ENCODE measurements around the gene RAB9B. TPM values are rescaled to one million over a fixed set of nuclear protein-coding genes. Genes with fewer than 3 reads are reported as not detected.
A peak's percentile ranks its signal among the peaks of the same experiment; 100 is the strongest.
"Not testable (repeated sequence)": the region's sequence is repeated elsewhere in the genome, so short reads cannot be mapped to it uniquely, and the experiment has no call there.

RAB9B gene, protein sequence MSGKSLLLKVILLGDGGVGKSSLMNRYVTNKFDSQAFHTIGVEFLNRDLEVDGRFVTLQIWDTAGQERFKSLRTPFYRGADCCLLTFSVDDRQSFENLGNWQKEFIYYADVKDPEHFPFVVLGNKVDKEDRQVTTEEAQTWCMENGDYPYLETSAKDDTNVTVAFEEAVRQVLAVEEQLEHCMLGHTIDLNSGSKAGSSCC
- total RNA-seq = 25.1 TPM
- long read RNA-seq, transcript RAB9B-201 (3 exons, 3,748 nt) = major isoform, 43 of 47 reads
- long read RNA-seq, partial matches to known transcripts = 0 of 47 reads
- long read RNA-seq, other reads (novel, unspliced or antisense) = 4 of 47 reads

DNA sequence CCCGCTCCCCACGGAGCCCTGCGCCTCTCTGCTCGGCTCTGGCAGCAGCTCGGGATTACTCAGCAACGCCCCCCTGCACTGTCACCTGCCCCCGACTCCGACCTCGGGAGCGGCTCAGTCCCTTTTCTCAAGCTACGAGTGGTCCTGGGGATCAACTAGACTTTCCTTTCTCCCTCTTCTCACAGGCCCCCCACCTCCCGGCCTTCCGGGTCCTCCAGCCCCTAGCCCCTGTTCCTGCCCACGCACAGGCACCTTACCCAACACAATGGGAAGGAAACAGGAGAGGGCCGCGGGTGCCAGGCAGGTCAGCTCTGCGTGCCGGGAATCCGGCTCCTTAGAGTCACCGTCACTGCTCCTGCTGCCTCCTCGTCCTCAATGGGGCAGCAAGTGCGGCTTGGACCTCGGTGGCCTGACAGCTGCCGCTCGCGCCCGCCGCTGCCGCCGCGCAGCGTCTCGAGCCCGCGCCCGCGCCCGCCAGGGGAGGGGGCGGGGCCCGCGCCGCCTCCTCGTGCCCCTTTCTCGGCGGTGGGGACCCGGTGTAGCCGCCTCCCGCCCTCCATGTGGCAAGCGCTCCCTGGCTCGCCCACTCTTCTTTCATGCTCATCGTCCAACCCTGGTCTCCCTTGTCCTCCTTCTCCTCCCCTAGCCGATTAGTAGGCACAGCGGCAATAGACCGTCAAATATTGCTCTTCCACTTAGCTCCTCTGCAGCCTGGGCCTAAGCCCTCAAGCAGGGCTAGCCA is at the start of gene RAB9B:
Gene RAB9B, minus strand, starts transcription at position 455 of the 742 bp plus-strand sequence. CDS start 6,473 bp downstream, outside the sequence.
- intact Hi-C loops (cut with micrococcal nuclease) = no loop called here
- ATAC-seq (peak; percentile 94), DNase-seq (peak; percentile 65)

DNA sequence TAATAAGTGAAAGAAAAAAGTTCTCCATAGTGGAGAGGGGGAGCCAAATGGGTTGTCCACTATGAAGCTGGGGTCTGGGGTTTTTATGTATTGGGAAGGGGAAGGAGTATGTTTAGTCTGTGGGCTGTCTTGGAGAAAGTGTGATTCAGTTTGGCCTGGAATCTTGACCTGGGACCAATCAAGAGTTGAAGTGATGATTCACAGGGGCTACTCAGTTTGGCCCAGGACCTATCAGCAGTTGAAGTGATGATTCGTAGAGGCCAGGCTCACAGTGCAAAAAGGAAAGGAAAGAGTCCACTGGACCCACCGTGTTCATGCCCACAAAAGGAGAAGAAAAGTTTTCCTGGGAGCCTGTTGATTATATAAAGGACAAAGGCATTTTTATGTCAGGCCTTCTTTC is 47.3 kb upstream of the RAB9B start:
- ATAC-seq = no peak
- intact Hi-C loops (cut with micrococcal nuclease) = no loop called here

DNA sequence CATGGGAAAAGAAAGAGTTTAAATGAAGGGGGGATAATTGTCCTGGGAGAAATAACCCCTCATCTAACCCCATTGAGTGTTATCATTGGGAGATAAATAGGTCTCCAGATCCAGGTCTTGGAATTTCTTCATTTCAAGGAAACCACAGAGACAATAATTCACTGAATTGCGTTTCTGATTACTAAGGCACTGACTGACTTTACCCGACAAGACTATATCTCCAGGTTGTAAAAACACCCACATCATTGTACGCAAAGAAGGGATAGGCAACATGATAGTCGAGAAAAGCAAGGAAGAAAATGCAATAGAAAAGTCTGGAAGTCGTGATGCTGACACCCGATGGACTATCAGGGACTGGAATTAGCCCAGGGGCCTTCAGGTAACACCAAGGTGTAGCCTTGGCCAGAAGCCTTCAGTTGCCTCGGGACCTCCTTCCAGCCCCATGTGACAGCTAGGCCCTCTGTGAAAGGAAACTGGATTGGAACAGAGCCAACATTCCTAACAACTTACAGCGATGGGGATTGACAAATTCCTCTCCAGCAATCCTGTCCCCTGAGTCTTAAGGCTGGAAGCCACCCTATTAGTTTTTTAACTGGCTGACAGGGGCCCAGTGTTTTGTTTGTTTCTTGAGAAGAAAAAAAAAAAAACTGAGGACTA is 46.5 kb upstream of the RAB9B start:
- DNase-seq (no peak), ATAC-seq (peak; percentile 54)
- intact Hi-C loops (cut with micrococcal nuclease) = no loop called here

More for the DNA sequence above, 47.3 kb upstream of the RAB9B start:
- no peak for DNase-seq

DNA sequence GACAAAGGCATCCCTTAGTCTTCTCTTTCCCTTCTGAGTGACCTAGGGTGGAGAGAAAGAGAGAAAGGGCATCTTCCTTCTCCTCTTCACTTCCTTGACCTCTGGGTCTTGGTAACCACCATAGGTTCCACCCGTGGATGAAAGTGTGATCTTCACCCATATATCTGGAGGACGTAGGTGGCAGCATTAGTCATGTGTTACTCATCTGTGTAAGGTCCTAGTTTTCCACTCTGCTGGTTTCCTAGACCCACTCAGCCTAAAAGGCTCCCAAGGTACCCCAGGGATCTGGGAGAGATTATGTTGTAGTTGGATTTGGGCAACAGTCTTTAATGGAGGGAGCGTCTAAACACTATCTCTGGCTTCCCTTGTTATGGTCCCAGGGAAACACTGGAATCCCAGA is 45.5 kb upstream of the RAB9B start:
- intact Hi-C loops (cut with micrococcal nuclease) = no loop called here
- no peak for DNase-seq
- no peak for ATAC-seq

DNA sequence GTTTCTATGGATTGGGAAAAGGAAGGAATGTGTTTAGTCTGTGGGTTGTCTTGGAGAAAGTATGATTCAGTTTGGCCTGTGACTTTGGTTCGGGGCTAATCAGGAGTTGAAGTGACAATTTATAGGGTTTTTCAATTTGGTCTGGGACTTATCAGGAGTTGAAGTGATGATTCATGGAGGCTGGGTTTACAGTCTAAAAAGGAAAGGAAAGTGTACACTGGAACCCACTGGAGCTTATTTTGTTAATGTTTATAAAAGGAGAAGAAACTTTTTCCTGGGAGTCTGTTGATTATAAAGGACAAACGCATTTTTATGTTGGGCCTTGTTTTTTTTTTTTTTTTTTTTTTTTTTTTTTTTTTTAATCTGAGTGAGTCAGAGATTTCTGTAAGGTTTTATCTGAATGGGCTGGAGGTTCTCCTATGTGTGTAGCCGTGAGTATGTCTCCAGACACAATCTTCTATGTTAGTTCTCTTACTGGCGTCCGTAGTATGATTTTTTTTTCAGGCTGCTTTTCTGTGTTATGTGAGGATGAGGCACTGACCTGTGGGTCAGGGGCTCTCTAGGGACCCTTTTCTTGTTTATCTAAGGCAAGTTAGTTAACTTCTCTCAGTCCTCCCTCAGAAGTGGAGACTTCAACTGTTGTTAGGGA is 33.0 kb upstream of the RAB9B start:
- DNase-seq (no peak), ATAC-seq (no peak)
- intact Hi-C loops (cut with micrococcal nuclease) = no loop called here

DNA sequence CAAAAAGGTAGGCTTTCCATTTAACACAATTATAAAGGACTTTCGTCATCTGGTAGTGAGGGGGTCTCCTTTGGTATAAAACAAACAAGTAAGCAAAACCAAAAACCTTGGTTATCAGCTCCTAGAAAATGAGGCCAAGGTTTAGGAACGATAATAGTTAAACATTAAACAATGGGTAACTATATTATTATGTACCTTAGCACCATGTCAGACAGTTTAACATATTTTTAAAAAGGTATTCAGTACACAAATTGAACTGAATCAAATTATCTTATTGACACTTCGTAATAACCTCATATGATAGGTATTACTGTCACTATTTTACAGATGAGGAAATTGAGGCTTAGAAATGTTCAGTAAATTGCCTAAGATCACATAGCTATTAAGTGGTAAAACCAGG is 32.1 kb upstream of the RAB9B start:
- intact Hi-C loops (cut with micrococcal nuclease) = no loop called here
- ATAC-seq = no peak
- no peak for DNase-seq

DNA sequence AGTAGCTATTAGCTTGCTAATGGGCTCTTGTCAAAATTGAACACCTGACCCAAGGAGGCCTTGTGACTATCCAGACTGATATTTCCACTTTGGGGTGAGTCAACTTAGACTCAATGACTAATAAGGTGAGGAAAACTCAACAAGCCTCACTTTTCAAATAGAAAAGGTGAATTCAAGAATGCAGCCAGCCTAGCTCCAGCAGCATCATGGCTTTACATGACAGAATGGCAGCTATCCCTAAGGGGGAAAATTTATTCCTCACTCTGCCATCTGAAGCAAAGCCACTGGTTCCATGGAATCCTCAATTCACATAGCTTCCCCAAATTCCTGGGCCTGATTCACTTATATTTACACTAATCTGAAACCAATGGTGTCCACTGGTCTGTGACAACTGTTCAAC is 29.1 kb upstream of the RAB9B start:
- DNase-seq (no peak), ATAC-seq (no peak)
- intact Hi-C loops (cut with micrococcal nuclease) = no loop called here

DNA sequence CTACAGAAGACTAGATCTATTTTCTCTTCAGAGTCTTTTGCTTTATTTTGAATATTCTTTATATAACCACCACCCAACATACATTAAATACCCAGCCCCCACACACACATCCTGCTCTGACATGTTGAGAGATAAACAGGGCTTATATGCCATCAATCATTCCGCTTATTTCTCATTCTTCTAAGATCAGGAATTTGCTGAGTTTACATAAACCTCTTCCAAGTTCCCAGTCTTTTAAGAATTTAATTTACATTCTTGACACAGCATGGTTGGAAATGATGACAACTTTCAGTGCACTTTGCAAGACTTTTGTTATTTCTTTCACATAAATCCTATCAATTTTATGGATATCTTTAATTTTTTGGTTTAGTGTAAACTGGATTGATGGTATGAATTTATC is 17.5 kb upstream of the RAB9B start:
- no peak for ATAC-seq
- intact Hi-C loops (cut with micrococcal nuclease) = no loop called here

DNA sequence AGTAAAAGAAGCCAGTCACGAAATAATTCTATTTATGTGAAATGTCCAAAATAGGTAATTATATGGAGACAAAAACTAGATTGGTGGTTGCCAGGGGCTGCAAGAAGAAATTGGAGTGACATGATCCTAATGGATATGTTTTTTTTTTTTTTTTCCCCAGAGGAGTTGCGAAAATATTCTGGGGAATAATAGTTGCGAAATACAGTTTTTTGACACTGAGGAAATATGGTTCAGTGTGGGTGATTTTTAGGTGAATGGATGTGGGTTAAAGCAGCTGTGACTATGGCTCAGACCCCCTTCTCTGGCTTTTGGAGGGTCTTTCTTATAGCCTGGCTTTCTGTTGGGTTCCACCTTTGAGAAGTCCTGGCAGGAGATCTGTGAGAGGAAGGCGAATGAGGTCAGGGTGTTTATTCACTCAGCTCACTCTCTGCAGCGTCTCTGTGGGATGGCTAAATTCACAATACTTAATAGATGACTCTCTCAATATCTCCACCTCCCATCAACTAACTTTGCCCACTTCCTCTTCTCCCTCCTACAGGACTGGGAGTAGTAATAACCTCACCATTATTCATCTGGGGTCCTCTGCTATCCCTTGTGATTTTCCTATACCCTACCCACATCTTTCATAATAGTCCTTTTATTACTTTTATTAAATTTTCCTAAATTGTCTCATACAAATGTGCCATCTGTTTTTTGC is 15.3 kb upstream of the RAB9B start:
- ATAC-seq (no peak), DNase-seq (no peak)
- intact Hi-C loops (cut with micrococcal nuclease) = no loop called here

More for the DNA sequence above, 17.5 kb upstream of the RAB9B start:
- no peak for DNase-seq

DNA sequence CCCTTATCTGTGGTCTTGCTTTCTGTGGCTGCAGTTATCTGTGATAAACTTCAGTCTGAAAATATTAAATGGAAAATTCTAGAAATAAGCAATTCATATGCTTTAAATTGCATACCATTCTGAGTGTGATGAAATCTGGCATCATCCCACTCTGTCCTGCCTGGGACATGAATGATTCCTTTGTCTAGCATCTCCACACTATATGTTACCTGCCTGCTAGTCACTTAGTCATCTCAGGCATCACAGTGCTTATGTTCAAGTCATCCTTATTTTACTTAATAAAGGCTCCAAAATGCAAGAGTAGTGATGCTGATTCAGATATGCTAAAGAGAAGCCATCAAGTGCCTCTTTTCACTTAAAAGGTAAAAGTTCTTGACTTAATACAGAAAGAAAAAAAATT is 14.3 kb upstream of the RAB9B start:
- intact Hi-C loops (cut with micrococcal nuclease) = no loop called here
- ATAC-seq = no peak
- no peak for DNase-seq

DNA sequence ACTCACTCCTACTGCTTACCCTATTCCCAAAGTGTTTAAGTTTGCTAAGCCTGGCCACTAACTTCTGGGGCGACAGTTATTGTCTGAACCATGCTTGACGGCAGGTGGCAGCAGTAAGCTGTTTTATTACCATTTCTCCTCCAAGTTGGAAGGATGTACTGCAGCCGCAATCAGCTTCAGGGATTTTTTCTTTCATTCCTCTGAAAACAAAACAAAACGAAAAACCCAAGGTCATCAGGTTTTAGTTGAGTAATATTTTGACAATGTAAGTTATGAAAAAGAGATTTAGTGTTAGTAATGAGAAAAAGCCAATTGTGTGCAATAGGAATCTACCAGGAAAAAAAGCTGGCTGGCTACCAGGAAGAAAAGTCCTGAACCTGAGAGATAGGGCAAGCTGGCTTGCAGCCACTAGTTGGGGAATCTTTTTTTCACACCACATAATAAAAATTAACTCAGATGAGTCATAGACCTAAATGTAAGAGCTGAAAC is 13.2 kb upstream of the RAB9B start:
- intact Hi-C loops (cut with micrococcal nuclease) = no loop called here
- ATAC-seq (peak; percentile 72), DNase-seq (peak; percentile 49)

DNA sequence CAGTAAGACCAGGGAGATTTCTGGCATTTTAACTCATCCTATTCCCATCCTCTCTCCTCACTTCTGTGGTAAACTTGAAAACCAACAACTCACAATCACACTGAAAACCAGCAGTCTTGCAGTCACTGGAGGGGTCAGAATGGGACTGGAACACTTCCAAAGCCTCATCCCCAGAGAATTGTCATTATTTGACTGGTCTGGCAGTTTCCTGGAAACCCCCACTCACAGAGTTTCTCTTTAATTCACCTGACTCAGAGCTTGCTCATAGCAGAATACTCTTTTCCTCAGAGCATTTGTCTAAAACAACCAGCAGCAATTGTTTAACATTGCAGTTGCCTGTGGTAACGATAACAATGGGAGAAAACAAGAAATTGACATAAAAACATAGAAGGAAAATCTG is 7.3 kb upstream of the RAB9B start:
- DNase-seq (no peak), ATAC-seq (no peak)
- intact Hi-C loops (cut with micrococcal nuclease) = no loop called here

DNA sequence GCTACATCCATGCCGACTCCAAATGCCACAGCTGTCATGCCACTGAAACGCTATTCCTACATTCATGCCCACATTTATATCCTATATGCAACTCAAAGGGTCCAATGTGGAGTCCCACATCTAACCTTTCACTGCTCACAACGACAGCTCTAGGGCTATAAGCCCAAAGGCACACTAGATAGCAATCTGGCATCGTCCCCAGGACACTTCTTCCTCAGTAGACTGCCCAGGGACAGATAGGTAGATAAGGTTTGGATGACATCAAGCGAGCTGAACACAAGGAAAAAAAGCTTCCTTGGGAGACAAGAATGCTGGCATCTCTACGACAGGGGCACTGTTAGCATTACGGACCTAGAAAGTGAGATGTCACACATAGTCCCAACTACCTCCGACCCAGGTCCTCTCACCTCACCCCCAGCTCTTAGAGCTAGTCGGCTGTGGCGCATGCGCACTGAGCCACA is 685 bp downstream of the RAB9B start:
- intact Hi-C loops (cut with micrococcal nuclease) = no loop called here
- peak; percentile 84 for DNase-seq
- ATAC-seq = peak; percentile 64

DNA sequence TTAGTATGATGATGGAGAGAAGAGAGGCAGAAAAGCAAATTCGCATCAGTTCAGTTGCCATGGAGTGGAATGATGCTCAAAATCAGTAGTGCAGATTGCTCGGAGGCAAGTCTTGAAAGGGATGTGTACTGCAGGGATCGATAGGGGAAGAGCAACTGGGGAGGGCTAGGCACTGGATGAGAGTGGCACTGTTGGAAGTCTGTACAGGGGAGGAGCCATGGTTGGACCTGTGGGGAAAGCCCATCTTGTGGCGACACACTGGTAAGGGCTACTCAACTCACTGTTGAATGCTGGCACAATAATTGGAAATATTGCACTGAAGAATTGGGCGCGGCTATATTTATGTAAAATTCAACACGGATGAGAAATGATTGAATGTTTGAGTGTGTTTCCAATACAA is 1.2 kb downstream of the RAB9B start:
- intact Hi-C loops (cut with micrococcal nuclease) = no loop called here

DNA sequence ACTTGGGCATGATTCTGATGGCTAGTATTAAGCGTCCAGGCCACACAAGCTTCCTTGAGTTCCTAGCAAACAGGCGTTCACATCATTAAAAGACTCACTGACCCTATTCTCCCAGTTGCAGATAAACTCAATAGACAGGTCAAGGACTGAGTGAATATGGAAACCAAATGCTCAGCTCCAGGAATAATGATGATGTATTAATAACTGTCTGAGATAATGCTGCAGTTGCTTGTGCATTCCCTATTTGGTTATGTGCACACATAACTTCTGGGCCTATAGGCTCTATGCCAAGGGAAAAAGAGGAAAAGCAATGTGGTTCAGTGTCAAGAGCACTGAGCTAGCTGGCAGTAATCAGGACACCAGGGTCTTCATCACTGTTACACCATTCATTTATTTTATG is 3.5 kb downstream of the RAB9B start:
- ATAC-seq (peak; percentile 68), DNase-seq (no peak)
- intact Hi-C loops (cut with micrococcal nuclease) = no loop called here

More for the DNA sequence above, 1.2 kb downstream of the RAB9B start:
- ATAC-seq (peak; percentile 58), DNase-seq (no peak)

DNA sequence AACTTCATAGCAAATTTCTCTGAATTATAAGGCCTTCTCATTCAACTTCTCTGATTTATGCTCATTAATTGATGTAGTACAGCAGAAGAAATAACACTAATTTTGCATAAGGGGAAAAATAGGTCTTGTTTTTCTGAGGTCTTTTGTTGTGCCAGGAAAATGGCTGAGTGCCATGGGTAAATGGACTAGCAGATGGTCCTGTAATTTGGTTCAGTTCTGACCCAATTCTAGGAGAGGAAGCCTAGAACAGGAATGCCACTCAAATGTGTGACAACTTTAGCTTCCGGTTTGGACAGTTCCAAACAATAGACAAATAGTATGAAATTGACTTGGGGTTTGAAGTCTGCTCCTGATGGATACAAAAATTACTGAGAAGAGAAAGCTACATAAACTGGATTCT is 6.2 kb downstream of the RAB9B start:
- DNase-seq = no peak
- intact Hi-C loops (cut with micrococcal nuclease) = no loop called here
- no peak for ATAC-seq

DNA sequence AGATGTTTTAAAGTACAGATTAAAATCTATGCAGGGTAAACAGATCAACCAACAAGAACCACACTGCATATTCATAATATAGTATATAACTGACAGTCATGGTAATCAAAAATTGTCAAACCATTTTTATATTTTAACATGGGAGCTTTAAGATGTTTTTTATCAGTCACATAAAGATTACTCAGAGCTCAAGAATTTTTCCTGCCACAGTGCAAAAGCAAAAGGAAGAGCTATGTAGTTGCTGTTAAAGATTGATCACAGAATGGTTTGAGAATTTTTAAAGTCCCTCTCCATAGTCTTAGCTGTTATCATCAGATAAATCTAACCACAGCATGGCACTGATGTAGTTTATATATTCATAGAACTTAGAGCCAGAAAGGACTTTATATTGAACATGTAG is 8.5 kb downstream of the RAB9B start:
- intact Hi-C loops (cut with micrococcal nuclease) = no loop called here
- ATAC-seq (no peak), DNase-seq (no peak)

DNA sequence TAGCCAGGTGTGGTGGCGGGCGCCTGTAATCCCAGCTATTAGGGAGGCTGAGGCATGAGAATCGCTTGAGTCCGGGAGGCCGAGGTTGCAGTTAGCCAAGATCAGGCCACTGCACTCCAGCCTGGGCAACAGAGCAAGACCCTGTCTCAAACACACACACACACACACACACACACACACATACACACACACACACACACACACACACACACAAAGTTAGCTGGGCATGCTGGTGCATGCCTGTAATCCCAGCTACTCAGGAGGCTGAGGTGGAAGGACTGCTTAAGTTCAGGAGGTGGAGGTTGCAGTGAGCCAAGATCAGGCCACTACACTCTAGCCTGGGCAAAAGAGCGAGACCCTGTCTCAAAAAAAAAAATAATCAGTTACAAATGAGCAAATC is 11.3 kb downstream of the RAB9B start:
- DNase-seq; intact Hi-C loops (cut with micrococcal nuclease); ATAC-seq: not testable (repeated sequence)

All from left ventricle myocardium superior (tissue), 1 donor.